ENCODE measurements around the gene FGGY.
"Not testable (repeated sequence)": the region's sequence is repeated elsewhere in the genome, so short reads cannot be mapped to it uniquely, and the experiment has no call there.

The FGGY gene

GRCh38 chr1:59522925-59523505, 226.1 kb downstream of the FGGY start:
- no peak for DNase-seq

GRCh38 chr1:59523745-59524450, 227.0 kb downstream of the FGGY start:
- DNase-seq: no peak

- no peak for DNase-seq
Measured at GRCh38 chr1:59526240-59526639, 229.3 kb downstream of the FGGY start.

- no peak for DNase-seq
Measured at GRCh38 chr1:59528471-59528870, 231.6 kb downstream of the FGGY start.

GRCh38 chr1:59528900-59529299, 232.0 kb downstream of the FGGY start:
- no peak for DNase-seq

GRCh38 chr1:59530119-59530518, 233.2 kb downstream of the FGGY start:
- no peak for DNase-seq

- DNase-seq: no peak
Measured at GRCh38 chr1:59532102-59532501, 235.2 kb downstream of the FGGY start.

- not testable (repeated sequence) for DNase-seq
Measured at GRCh38 chr1:59538476-59538875, 241.6 kb downstream of the FGGY start.

- DNase-seq: no peak
Measured at GRCh38 chr1:59539961-59540681, 243.2 kb downstream of the FGGY start.

GRCh38 chr1:59541161-59541560, 244.3 kb downstream of the FGGY start:
- DNase-seq: no peak

- no peak for DNase-seq
Measured at GRCh38 chr1:59541891-59542290, 245.0 kb downstream of the FGGY start.

- DNase-seq: no peak
Measured at GRCh38 chr1:59543211-59543668, 246.3 kb downstream of the FGGY start.

- DNase-seq: no peak
Measured at GRCh38 chr1:59544615-59545293, 247.9 kb downstream of the FGGY start.

- DNase-seq: no peak
Measured at GRCh38 chr1:59545830-59546229, 248.9 kb downstream of the FGGY start.

- no peak for DNase-seq
Measured at GRCh38 chr1:59549066-59549837, 252.4 kb downstream of the FGGY start.

GRCh38 chr1:59549903-59550302, 253.0 kb downstream of the FGGY start:
- no peak for DNase-seq

GRCh38 chr1:59552007-59552406, 255.1 kb downstream of the FGGY start:
- no peak for DNase-seq

GRCh38 chr1:59553371-59553770, 256.5 kb downstream of the FGGY start:
- no peak for DNase-seq

- DNase-seq: no peak
Measured at GRCh38 chr1:59554011-59554663, 257.2 kb downstream of the FGGY start.

- no peak for DNase-seq
Measured at GRCh38 chr1:59554752-59555151, 257.9 kb downstream of the FGGY start.

GRCh38 chr1:59556398-59556797, 259.5 kb downstream of the FGGY start:
- no peak for DNase-seq
